ENCODE measurements around the gene NID2.

GRCh38 chr14:52086711-52087110 is 17.9 kb upstream of the NID2 start:
- TF ChIP-seq HDAC6 (IDR thresholded peaks at IDR 0.05; ENCODE audit: unreplicated experiment) (no peak), RAD21 (IDR thresholded peaks at IDR 0.05; ENCODE audit: insufficient read depth, low read depth, low read length) (no peak), POLR2A (IDR thresholded peaks at IDR 0.05; ENCODE audit: low read depth, low read length) (no peak), ZNF24 (IDR thresholded peaks at IDR 0.05) (no peak)

Data from GM12878 (cell line).